Transverse colon (tissue), 4 donors: ENCODE results near the gene C11orf21. TPM values are rescaled to one million over a fixed set of nuclear protein-coding genes. Genes with fewer than 3 reads are reported as not detected.

ENCODE experiments used
- DNase-seq: peaks from one replicate; pipeline ENCODE4 v3.0.0-alpha.2; 2019
- H3K27ac ChIP-seq, 4 donors: fragments of 200-600 bp; sonication (generic); 2 replicates each; pipeline ENCODE4 v1.5.1; 2016 to 2018; ENCODE audit warnings: inconsistent platforms in 4 of 4
- H3K27me3 ChIP-seq: fragments of 200-600 bp; sonication (generic); 2 replicates; pipeline ENCODE4 v1.5.1; 2017; ENCODE audit warnings: inconsistent platforms
- H3K36me3 ChIP-seq, 4 donors: fragments of 200-600 bp; sonication (generic); 2 replicates each; pipeline ENCODE4 v1.5.1; 2017 to 2019; ENCODE audit warnings: inconsistent platforms in 4 of 4
- H3K4me1 ChIP-seq, 4 donors: fragments of 200-600 bp; sonication (generic); 2 replicates each; pipeline ENCODE4 v1.5.1; 2017 to 2020; ENCODE audit warnings: inconsistent platforms in 4 of 4
- H3K4me3 ChIP-seq, 4 donors: fragments of 200-600 bp; sonication (generic); 1 replicate in 1 of 4; 2 replicates in 3 of 4; pipeline versions ENCODE4 v1.5.1 to v1.6.1; 2017 to 2019; ENCODE audit warnings: inconsistent platforms in 4 of 4
- H3K9me3 ChIP-seq, 2 donors: fragments of 200-600 bp; sonication (generic); 2 replicates each; pipeline ENCODE4 v1.5.1; 2017 to 2019; ENCODE audit warnings: inconsistent platforms in 2 of 2
- CTCF ChIP-seq, 5 experiments: fragments of 200-600 bp in 3 of 5; fragments of 450-650 bp in 2 of 5; sonication (generic) in 3 of 5; IDR thresholded peaks; 1 replicate in 2 of 5; 2 replicates in 3 of 5; pipeline ENCODE4 v1.5.1; 2016 to 2017; ENCODE audit warnings: antibody characterized with exemption in 5 of 5, inconsistent platforms in 3 of 5, mild to moderate bottlenecking in 2 of 5, moderate library complexity in 1 of 5
- EP300 ChIP-seq: sonication (generic); formaldehyde crosslinking; IDR thresholded peaks from one replicate; pipeline ENCODE4 v1.6.1; 2017; ENCODE audit warnings: antibody characterized with exemption, low read depth
- POLR2A ChIP-seq: fragments of 450-650 bp; IDR thresholded peaks from one replicate; pipeline ENCODE4 v1.6.1; 2016; ENCODE audit warnings: antibody characterized with exemption, mild to moderate bottlenecking, moderate library complexity
- POLR2AphosphoS5 ChIP-seq, 3 donors: sonication (generic); formaldehyde crosslinking; IDR thresholded peaks; one replicate each; pipeline ENCODE4 v1.6.1; 2016; ENCODE audit warnings: antibody characterized with exemption in 3 of 3
- whole genome bisulfite sequencing, 2 donors: methylation state at CpG; one replicate each; pipeline ENCODE4 v1.1.5; 2018; ENCODE audit warnings: low coverage in 1 of 2; 5-methylcytosine and 5-hydroxymethylcytosine counted together
- in situ Hi-C, 4 donors: fragments of 200-750 bp; cut with MboI; loops; one replicate each; pipeline versions ENCODE4 v1.15.0 to v1.15.1; 2017; ENCODE audit warnings: low sequenced_read_pairs in 3 of 4, low pct_ligation_motif_present in 1 of 4, low pct_unique_long_range_greater_than_20kb in 1 of 4
- intact Hi-C: fragments of 100-400 bp; cut with DNase I; formaldehyde crosslinking; loops from one replicate; pipeline ENCODE4 v1.15.1; 2023; ENCODE audit warnings: low total_unique reads
- total RNA-seq, 4 donors: library from RNA; depleted of rRNA; stranded (reverse); fragments of >200 nt; gene quantifications; one replicate each; pipeline ENCODE4 v1.1.0, GENCODE V29; 2016

Gene C11orf21
- total RNA-seq, 4 donors from 2014 or later = 0.27 TPM; not detected in 3

GRCh38 chr11:2298795-2299761 lies 2.6 kb downstream of the C11orf21 start:
- H3K27ac ChIP-seq = no peak overlapping the region
- H3K27me3 ChIP-seq = no peaks in the 10 kb centered on the region
- 48 to 61% methylated on average over 5 to 14 of the region's 18 CpGs for WGBS, 2 donors
- in situ Hi-C loops (loop anchor here in 3 of 4 donors (10.0 to 25.0 kb wide), 4 partner anchors 94 to 126 kb away; no protein-coding TSS in a partner anchor), intact Hi-C loops (loop anchor here (5.0 kb wide), 1 partner anchor 102 kb away; no protein-coding TSS in a partner anchor)
- H3K9me3 ChIP-seq = no peaks in the 10 kb centered on the region
- no peak for TF ChIP-seq POLR2AphosphoS5 (IDR thresholded peaks at IDR 0.05)
- TF ChIP-seq CTCF (IDR thresholded peaks at IDR 0.05) = peak in 4 of 5 experiments; percentile 30 to 50 (median 39)
- TF ChIP-seq EP300 = no peak
- no peak for TF ChIP-seq POLR2A
- H3K4me1 ChIP-seq = peaks cover 0 to 20% (median 5%) of the 10 kb centered on the region in 4 donors
- H3K36me3 ChIP-seq = no peaks in the 10 kb centered on the region
- peak; percentile 44 for DNase-seq
- H3K4me3 ChIP-seq = no peak overlapping the region

DNA sequence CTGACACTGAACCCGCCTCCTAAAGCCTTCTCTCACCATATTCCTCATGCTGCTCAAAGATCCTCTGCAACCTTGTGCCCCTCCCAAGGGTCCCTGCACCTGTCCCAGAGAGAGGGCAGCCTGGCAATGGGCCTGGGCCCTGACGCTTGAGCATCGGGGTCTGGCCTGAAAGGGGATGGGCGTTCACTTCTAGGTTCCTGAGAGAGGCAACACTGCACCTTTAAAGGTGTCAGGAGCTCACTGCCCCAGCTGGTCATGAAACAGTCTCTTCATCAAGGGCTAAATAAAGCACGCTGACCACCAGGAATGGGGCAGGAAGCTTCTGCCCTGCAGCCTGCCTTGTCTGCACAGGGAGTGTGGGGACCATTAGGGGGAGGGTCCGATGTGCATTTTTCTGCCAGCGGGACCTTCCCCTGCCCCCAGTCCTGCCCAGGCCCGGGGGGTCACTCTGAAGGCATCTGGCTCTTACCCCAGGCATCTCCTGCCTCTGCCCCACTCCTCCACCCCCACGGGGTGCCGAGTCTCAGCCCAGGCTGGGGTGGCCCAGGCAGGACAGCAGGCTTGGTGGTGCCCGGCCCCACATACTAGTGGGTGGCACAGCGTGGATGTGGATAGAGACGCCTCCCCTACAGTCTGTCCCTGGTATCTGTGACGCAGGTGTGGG lies 3.5 kb downstream of the C11orf21 start:
- TF ChIP-seq EP300 = no peak
- TF ChIP-seq CTCF (IDR thresholded peaks at IDR 0.05) = no peak
- TF ChIP-seq POLR2A = no peak
- TF ChIP-seq POLR2AphosphoS5 (IDR thresholded peaks at IDR 0.05) = no peak
- H3K27me3 ChIP-seq = no peaks in the 10 kb centered on the region
- H3K27ac ChIP-seq = no peak overlapping the region
- in situ Hi-C loops = loop anchor here in 3 of 4 donors (10.0 to 25.0 kb wide), 4 partner anchors 93 to 127 kb away; no protein-coding TSS in a partner anchor
- H3K4me3 ChIP-seq = no peak overlapping the region
- intact Hi-C loops = loop anchor here (5.0 kb wide), 1 partner anchor 101 kb away; no protein-coding TSS in a partner anchor
- no peaks in the 10 kb centered on the region for H3K9me3 ChIP-seq
- no peak for DNase-seq
- WGBS, 2 donors = 84% methylated on average over 13 of the region's 14 CpGs; no CpG with 5 or more reads in 1 of the 2 donors
- peaks cover 0 to 12% (median 5%) of the 10 kb centered on the region in 4 donors for H3K4me1 ChIP-seq
- no peaks in the 10 kb centered on the region for H3K36me3 ChIP-seq

DNA sequence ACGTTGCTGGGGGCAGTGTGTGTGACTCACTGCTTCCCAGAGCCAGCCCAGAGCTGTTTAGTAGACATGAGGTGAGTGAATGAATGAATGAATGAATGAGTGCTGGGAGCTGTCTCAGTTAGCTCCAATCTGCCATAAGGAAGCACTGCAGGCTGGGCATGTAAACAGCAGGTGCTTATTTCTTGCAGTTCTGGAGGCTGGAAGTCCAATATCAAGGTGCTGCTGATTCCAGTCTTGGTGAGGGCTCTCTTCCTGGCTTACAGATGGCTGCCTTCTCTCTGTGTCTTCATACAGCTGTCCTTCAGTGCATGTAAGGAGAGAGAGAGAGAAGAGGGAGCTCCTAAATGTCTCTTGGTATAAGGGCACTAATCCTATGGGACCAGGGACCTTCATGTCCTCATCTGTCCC lies 4.1 kb downstream of the C11orf21 start:
- in situ Hi-C loops = loop anchor here in 3 of 4 donors (10.0 to 25.0 kb wide), 4 partner anchors 93 to 127 kb away; no protein-coding TSS in a partner anchor
- TF ChIP-seq POLR2A = no peak
- no peak for TF ChIP-seq CTCF (IDR thresholded peaks at IDR 0.05)
- TF ChIP-seq POLR2AphosphoS5 (IDR thresholded peaks at IDR 0.05) = no peak
- TF ChIP-seq EP300 = no peak
- no peaks in the 10 kb centered on the region for H3K27me3 ChIP-seq
- 64% methylated on average over 1 of the region's 1 CpG; no CpG with 5 or more reads in 1 of the 2 donors for WGBS, 2 donors
- intact Hi-C loops = loop anchor here (5.0 kb wide), 1 partner anchor 100 kb away; no protein-coding TSS in a partner anchor
- H3K4me1 ChIP-seq = peaks cover 0 to 5% (median 2%) of the 10 kb centered on the region in 4 donors
- DNase-seq = no peak
- H3K27ac ChIP-seq = no peak overlapping the region
- no peak overlapping the region for H3K4me3 ChIP-seq
- no peaks in the 10 kb centered on the region for H3K36me3 ChIP-seq
- H3K9me3 ChIP-seq = no peaks in the 10 kb centered on the region
